GM12878 (cell line): ENCODE results near the gene RPS6KA5. TPM values are rescaled to one million over a fixed set of nuclear protein-coding genes. Genes with fewer than 3 reads are reported as not detected.

Experiments used
- CBX3 ChIP-seq: fragments of 200-600 bp; sonication (generic); IDR thresholded peaks from 2 replicates; pipeline ENCODE4 v1.6.1; 2016; ENCODE audit warnings: low read depth, borderline replicate concordance
- EP300 ChIP-seq, 2 experiments: fragments of 150-350 bp in 1 of 2; IDR thresholded peaks; 2 replicates each; pipeline ENCODE4 v1.6.1; 2011 to 2012; ENCODE audit warnings: low read depth in 2 of 2, low read length in 2 of 2, borderline replicate concordance in 1 of 2, improper control_type of control experiment in 1 of 2, inconsistent platforms in 1 of 2; ENCODE audit not compliant: control insufficient read depth in 1 of 2
- NR2C2 ChIP-seq: IDR thresholded peaks from 2 replicates; pipeline ENCODE4 v1.6.1; 2011; ENCODE audit warnings: borderline replicate concordance, low read depth; ENCODE audit not compliant: control insufficient read depth, insufficient read length
- POLR2A ChIP-seq: IDR thresholded peaks from 2 replicates; pipeline ENCODE4 v1.6.1; 2011; ENCODE audit warnings: low read depth, mild to moderate bottlenecking, low read length
- POLR2AphosphoS2 ChIP-seq: IDR thresholded peaks from 2 replicates; pipeline ENCODE4 v1.6.1; 2011; ENCODE audit warnings: low read depth, mild to moderate bottlenecking, low read length, improper control_type of control experiment, moderate library complexity
- STAT1 ChIP-seq: fragments of 450-650 bp; conservative IDR thresholded peaks from 2 replicates; pipeline ENCODE4 v1.6.1; 2014; ENCODE audit warnings: antibody characterized with exemption, mild to moderate bottlenecking
- polyA plus RNA-seq, 11 experiments: library from polyadenylated mRNA; depleted of rRNA in 4 of 11; unstranded in 6 of 11; stranded (reverse) in 5 of 11; fragments of >200 nt; fragmentation: Nextera tagmentation in 4 of 11; fragmentation: Illumina TruSeq in 1 of 11; extraction: Ambion mirVana in 4 of 11; extraction: Trizol in 1 of 11; gene quantifications; 1 replicate in 1 of 11; 2 replicates in 10 of 11; pipeline versions ENCODE4 v1.2.1 to v1.2.3, GENCODE V29; 2011 to 2016; ENCODE audit warnings: inconsistent platforms in 2 of 11, missing spikeins in 2 of 11, low read depth in 1 of 11
- total RNA-seq, 4 experiments: library from RNA; depleted of rRNA in 3 of 4; stranded (reverse); fragments of >200 nt in 3 of 4; fragmentation: Illumina TruSeq in 1 of 4; extraction: Trizol in 1 of 4; gene quantifications; 2 replicates each; pipeline versions ENCODE4 v1.2.1 to v1.2.3, GENCODE V29; 2013 to 2021
- TF ChIP-seq, protein P1 (sequence below): IDR thresholded peaks from 2 replicates; pipeline ENCODE4 v1.6.1; 2012; ENCODE audit warnings: mild to moderate bottlenecking, low read depth, low read length
- TF ChIP-seq, protein P2 (sequence below): IDR thresholded peaks from 2 replicates; pipeline ENCODE4 v1.6.1; 2012; ENCODE audit warnings: low read depth, low read length, improper control_type of control experiment
- TF ChIP-seq, protein P3 (sequence below): IDR thresholded peaks from 2 replicates; pipeline ENCODE4 v1.6.1; 2011; ENCODE audit warnings: mild to moderate bottlenecking, low read depth, low read length, moderate library complexity; ENCODE audit not compliant: insufficient replicate concordance

The RPS6KA5 gene
- total and polyA plus RNA-seq, 10 of the 15 experiments (the other 5 are each of a cell fraction or from before 2014, with no cell fraction given), result 1.4 to 7.0 (median 3.7) TPM

DNA sequence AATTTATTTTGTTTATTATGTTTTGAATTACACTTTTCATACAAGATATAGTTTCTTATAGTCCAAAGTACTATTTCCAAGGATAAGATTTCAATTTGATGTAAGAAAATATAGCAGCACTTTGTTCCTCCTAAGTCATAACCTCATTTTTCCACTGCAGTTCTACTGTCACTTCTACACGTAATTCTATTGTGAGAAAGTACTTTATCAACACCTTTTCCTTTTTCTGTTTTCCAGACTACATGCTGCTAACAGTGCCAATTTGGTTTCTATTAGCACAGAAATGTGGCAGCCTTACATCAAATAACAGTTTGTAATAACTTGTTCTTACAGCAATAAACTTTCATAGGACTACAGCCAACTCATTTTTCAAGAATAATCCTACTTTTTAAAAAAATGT is 45.0 kb downstream of the RPS6KA5 start (continued):
- TF ChIP-seq, protein P1, sequence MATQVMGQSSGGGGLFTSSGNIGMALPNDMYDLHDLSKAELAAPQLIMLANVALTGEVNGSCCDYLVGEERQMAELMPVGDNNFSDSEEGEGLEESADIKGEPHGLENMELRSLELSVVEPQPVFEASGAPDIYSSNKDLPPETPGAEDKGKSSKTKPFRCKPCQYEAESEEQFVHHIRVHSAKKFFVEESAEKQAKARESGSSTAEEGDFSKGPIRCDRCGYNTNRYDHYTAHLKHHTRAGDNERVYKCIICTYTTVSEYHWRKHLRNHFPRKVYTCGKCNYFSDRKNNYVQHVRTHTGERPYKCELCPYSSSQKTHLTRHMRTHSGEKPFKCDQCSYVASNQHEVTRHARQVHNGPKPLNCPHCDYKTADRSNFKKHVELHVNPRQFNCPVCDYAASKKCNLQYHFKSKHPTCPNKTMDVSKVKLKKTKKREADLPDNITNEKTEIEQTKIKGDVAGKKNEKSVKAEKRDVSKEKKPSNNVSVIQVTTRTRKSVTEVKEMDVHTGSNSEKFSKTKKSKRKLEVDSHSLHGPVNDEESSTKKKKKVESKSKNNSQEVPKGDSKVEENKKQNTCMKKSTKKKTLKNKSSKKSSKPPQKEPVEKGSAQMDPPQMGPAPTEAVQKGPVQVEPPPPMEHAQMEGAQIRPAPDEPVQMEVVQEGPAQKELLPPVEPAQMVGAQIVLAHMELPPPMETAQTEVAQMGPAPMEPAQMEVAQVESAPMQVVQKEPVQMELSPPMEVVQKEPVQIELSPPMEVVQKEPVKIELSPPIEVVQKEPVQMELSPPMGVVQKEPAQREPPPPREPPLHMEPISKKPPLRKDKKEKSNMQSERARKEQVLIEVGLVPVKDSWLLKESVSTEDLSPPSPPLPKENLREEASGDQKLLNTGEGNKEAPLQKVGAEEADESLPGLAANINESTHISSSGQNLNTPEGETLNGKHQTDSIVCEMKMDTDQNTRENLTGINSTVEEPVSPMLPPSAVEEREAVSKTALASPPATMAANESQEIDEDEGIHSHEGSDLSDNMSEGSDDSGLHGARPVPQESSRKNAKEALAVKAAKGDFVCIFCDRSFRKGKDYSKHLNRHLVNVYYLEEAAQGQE, result no peak
- no peak for TF ChIP-seq POLR2A
- no peak for TF ChIP-seq NR2C2
- no peak for TF ChIP-seq POLR2AphosphoS2
- no peak for TF ChIP-seq CBX3
- no peak for TF ChIP-seq STAT1
- TF ChIP-seq, protein P2, sequence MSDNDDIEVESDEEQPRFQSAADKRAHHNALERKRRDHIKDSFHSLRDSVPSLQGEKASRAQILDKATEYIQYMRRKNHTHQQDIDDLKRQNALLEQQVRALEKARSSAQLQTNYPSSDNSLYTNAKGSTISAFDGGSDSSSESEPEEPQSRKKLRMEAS, result no peak
- TF ChIP-seq, protein P3, sequence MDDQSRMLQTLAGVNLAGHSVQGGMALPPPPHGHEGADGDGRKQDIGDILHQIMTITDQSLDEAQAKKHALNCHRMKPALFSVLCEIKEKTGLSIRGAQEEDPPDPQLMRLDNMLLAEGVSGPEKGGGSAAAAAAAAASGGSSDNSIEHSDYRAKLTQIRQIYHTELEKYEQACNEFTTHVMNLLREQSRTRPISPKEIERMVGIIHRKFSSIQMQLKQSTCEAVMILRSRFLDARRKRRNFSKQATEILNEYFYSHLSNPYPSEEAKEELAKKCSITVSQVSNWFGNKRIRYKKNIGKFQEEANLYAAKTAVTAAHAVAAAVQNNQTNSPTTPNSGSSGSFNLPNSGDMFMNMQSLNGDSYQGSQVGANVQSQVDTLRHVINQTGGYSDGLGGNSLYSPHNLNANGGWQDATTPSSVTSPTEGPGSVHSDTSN, result no peak
- no peak for TF ChIP-seq EP300 (IDR thresholded peaks at IDR 0.05; ENCODE audit: borderline replicate concordance in 1 of 2, control insufficient read depth in 1 of 2, low read depth in 2 of 2, low read length in 2 of 2)
